Parathyroid adenoma (tissue), 2 donors: ENCODE results near the gene GJA10.

Source experiments
- H2AFZ ChIP-seq: fragments of 300-600 bp; sonication (generic); one replicate; pipeline ENCODE4 v1.7.0; 2017; ENCODE audit warnings: antibody characterized with exemption, mild to moderate bottlenecking
- H3K27ac ChIP-seq: fragments of 300-600 bp; sonication (generic); one replicate; pipeline ENCODE4 v1.7.0; 2017
- H3K27me3 ChIP-seq: fragments of 300-600 bp; sonication (generic); one replicate; pipeline ENCODE4 v1.7.0; 2017; ENCODE audit warnings: low read length; ENCODE audit not compliant: control insufficient read depth, insufficient read depth
- H3K36me3 ChIP-seq: fragments of 300-600 bp; sonication (generic); one replicate; pipeline ENCODE4 v1.7.0; 2017; ENCODE audit warnings: low read length; ENCODE audit not compliant: control insufficient read depth, insufficient read depth
- H3K4me1 ChIP-seq: fragments of 300-600 bp; sonication (generic); one replicate; pipeline ENCODE4 v1.7.0; 2017; ENCODE audit warnings: control low read depth
- H3K4me2 ChIP-seq: fragments of 300-600 bp; sonication (generic); one replicate; pipeline ENCODE4 v1.7.0; 2017; ENCODE audit warnings: low read length
- H3K4me3 ChIP-seq: fragments of 300-600 bp; sonication (generic); one replicate; pipeline ENCODE4 v1.7.0; 2017; ENCODE audit warnings: low read depth, low read length
- H3K79me2 ChIP-seq: fragments of 300-600 bp; sonication (generic); one replicate; pipeline ENCODE4 v1.7.0; 2017; ENCODE audit warnings: control low read depth
- H3K9ac ChIP-seq: fragments of 300-600 bp; sonication (generic); one replicate; pipeline ENCODE4 v1.7.0; 2017; ENCODE audit warnings: mild to moderate bottlenecking
- H3K9me3 ChIP-seq: fragments of 300-600 bp; sonication (generic); one replicate; pipeline ENCODE4 v1.7.0; 2017; ENCODE audit warnings: low read length; ENCODE audit not compliant: control insufficient read depth
- CTCF ChIP-seq: fragments of 300-600 bp; sonication (generic); IDR thresholded peaks from one replicate; pipeline ENCODE4 v1.7.0; 2017; ENCODE audit warnings: antibody characterized with exemption, mild to moderate bottlenecking
- donor health status: primary hyperparathyroidism.

GJA10 gene

DNA sequence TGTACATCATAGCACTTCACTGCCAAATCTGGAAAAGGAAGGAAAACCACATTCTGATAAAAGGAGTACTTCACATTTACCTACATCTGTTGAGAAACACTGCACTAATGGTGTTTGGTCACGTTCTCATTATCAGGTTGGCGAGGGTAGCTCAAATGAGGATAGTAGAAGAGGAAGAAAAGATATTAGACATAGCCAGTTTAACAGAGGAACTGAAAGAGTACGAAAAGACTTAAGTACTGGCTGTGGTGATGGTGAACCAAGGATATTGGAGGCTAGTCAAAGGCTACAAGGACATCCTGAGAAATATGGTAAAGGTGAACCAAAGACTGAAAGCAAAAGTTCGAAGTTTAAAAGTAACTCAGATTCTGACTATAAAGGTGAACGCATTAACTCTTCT lies 32.0 kb upstream of the GJA10 start:
- Histone ChIP-seq H3K36me3 (no peaks in the 10 kb centered on the region), H3K9ac (no peak overlapping the region)

DNA sequence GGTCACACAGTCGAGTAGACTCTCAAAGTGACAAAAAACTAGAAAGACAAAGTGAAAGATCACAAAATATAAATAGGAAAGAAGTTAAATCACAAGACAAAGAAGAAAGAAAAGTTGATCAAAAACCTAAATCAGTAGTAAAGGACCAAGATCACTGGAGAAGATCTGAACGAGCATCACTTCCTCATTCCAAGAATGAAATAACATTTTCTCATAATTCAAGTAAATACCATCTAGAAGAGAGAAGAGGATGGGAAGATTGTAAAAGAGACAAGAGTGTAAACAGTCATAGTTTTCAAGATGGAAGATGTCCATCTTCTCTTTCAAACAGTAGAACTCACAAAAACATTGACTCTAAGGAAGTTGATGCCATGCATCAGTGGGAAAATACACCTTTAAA lies 31.6 kb upstream of the GJA10 start:
- Histone ChIP-seq H3K27me3 (no peaks in the 10 kb centered on the region), H3K4me3 (no peak overlapping the region), H3K79me2 (no peaks in the 10 kb centered on the region), H3K9me3 (no peaks in the 10 kb centered on the region), H3K4me2 (no peak overlapping the region), H3K27ac (no peak overlapping the region), H3K9ac (no peak overlapping the region), H2AFZ (no peak overlapping the region), H3K36me3 (no peaks in the 10 kb centered on the region), H3K4me1 (no peaks in the 10 kb centered on the region)
- TF ChIP-seq CTCF: no peak

More for the DNA sequence above, 32.0 kb upstream of the GJA10 start:
- H2AFZ ChIP-seq: no peak overlapping the region
- H3K4me1 ChIP-seq: no peaks in the 10 kb centered on the region
- H3K27me3 ChIP-seq: no peaks in the 10 kb centered on the region
- no peaks in the 10 kb centered on the region for H3K79me2 ChIP-seq
- TF ChIP-seq CTCF: no peak
- H3K4me3 ChIP-seq: no peak overlapping the region
- no peaks in the 10 kb centered on the region for H3K9me3 ChIP-seq
- no peak overlapping the region for H3K27ac ChIP-seq
- no peak overlapping the region for H3K4me2 ChIP-seq

GRCh38 chr6:89866024-89866678 lies 28.1 kb upstream of the GJA10 start:
- Histone ChIP-seq H3K27ac (no peak overlapping the region), H3K9me3 (no peaks in the 10 kb centered on the region), H3K36me3 (no peaks in the 10 kb centered on the region), H3K79me2 (no peaks in the 10 kb centered on the region), H3K4me2 (no peak overlapping the region), H3K4me1 (no peaks in the 10 kb centered on the region), H2AFZ (no peak overlapping the region), H3K27me3 (no peaks in the 10 kb centered on the region), H3K4me3 (no peak overlapping the region), H3K9ac (no peak overlapping the region)
- no peak for TF ChIP-seq CTCF

DNA sequence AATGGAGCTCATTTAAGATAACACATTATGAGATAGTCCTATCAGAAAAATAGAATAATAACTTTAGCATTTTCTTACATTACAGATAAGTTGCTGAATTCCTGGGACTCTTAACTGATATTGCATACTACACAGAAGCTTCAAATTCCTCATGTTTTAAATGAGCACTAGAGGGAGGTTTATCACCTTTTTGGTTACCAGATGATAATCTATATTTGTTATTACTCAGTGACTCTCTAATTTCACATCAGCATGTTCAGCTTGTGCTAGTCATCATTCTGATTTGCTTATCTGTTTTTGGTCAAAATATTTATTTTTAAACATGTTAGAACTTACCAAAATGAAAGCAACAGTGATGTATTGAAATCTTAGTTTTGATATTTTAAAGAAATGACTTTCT lies 20.5 kb upstream of the GJA10 start:
- Histone ChIP-seq H3K9ac (no peak overlapping the region), H2AFZ (no peak overlapping the region), H3K4me3 (no peak overlapping the region), H3K79me2 (no peaks in the 10 kb centered on the region), H3K4me2 (no peak overlapping the region), H3K27ac (no peak overlapping the region), H3K36me3 (no peaks in the 10 kb centered on the region), H3K4me1 (no peaks in the 10 kb centered on the region), H3K27me3 (no peaks in the 10 kb centered on the region), H3K9me3 (no peaks in the 10 kb centered on the region)
- TF ChIP-seq CTCF: no peak

DNA sequence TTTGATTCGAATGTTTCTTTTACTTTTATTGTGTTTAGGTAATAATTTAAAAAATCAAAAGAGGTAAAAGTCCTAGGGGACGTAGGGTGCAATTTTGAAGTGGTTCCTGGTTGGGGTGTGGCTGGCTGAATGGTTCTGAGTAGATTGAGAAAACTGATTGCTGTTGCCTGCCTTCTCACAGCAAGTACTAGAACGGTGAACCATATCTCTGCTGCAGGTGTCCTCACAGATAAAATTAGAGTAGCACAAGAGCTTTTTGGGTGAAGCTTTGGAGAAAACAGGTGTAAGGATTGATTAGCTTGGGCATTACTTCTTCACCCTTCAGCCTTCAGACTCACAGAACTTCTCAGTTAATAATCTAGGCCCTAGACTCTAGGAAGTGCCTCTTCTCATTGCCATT lies 19.8 kb upstream of the GJA10 start:
- no peaks in the 10 kb centered on the region for H3K9me3 ChIP-seq
- H3K4me3 ChIP-seq: no peak overlapping the region
- H2AFZ ChIP-seq: no peak overlapping the region
- no peak overlapping the region for H3K27ac ChIP-seq
- no peaks in the 10 kb centered on the region for H3K36me3 ChIP-seq
- H3K27me3 ChIP-seq: no peaks in the 10 kb centered on the region
- no peaks in the 10 kb centered on the region for H3K4me1 ChIP-seq
- H3K4me2 ChIP-seq: no peak overlapping the region
- H3K79me2 ChIP-seq: no peaks in the 10 kb centered on the region
- no peak overlapping the region for H3K9ac ChIP-seq
- no peak for TF ChIP-seq CTCF
